Bone marrow (tissue), 2 donors: ENCODE measurements around the gene FUOM.
"Not testable (repeated sequence)": the region's sequence is repeated elsewhere in the genome, so short reads cannot be mapped to it uniquely, and the experiment has no call there.

Experiments used
- DNase-seq, 2 donors: peaks; one replicate each; lab custom pipeline; 2025; lab: John Stamatoyannopoulos, UW

The FUOM gene

DNA sequence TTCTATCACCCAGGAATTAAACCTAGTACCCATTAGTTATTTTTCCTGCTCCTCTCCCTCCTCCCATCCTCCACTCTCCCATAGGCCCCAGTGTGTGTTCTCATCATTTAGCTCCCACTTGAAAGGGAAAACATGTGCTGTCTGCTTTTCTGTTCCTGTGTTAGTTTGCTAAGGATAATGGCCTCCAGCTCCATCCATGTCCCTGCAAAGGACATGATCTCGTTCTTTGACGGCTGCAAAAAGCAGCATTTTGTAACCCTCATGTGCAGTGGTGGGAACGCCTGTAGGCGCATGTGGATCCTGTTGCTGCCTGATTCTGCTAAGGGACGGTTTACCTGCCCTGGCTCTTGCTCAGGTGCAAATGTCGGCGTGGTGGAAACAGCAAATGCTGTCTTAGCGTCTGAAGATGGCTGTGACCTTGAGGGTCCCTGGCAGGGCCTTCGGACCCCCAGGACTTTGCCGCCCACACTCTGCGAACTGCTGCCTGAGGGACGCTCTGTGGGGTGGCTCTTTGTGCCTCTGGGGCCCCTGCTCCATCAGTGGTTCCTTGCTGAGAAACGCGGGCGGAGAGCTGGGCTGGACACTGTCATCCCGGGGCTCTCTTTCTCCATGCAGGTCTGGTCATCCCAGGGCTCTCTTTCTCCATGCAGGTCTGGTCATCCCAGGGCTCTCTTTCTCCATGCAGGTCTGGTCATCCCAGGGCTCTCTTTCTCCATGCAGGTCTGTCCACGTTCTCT lies 30.6 kb upstream of the FUOM start:
- no peak for DNase-seq

DNA sequence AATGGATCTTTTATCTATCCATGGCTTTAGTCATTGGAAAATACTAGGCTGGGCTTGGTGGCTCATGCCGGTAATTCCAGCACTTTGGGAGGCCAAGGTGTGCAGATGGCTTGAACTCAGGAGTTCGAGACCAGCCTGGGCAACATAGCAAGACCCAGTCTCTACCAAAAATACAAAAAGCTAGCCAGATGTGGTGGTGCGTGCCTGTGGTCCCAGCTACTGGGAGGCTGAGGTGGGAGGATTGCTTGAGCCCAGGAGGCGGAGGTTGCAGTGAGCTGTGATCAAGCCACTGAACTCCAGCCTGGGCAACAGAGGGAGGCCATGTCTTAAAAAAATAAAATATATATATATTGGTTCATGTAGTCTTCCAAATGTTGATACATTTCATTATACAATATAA lies 29.1 kb upstream of the FUOM start:
- not testable (repeated sequence) for DNase-seq

DNA sequence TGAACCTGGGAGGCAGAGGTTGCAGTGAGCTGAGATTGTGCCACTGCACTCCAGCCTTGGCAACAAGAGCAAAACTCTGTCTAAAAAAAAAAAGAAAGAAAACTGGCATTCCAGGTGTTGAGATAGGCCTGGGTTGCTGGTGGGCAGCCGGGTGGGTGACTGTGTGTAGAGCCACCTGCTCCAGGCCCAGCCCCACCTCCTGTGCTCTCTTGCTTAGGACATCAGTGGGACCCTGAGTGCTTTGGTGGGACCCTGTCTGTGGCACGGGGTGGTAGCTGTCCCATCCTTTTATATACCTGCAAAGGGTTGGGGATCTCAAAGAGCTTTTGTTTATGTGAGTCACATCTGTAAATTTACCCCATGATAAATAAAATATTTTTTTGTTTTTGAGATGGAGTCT lies 27.4 kb upstream of the FUOM start:
- DNase-seq: no peak

GRCh38 chr10:133384071-133384470 lies 26.3 kb upstream of the FUOM start:
- no peak for DNase-seq

- no peak for DNase-seq
Observed at GRCh38 chr10:133383551-133383950, 25.7 kb upstream of the FUOM start.

GRCh38 chr10:133381036-133381435 lies 23.2 kb upstream of the FUOM start:
- DNase-seq: no peak

- no peak for DNase-seq
Observed at GRCh38 chr10:133379801-133380666, 22.2 kb upstream of the FUOM start.

DNA sequence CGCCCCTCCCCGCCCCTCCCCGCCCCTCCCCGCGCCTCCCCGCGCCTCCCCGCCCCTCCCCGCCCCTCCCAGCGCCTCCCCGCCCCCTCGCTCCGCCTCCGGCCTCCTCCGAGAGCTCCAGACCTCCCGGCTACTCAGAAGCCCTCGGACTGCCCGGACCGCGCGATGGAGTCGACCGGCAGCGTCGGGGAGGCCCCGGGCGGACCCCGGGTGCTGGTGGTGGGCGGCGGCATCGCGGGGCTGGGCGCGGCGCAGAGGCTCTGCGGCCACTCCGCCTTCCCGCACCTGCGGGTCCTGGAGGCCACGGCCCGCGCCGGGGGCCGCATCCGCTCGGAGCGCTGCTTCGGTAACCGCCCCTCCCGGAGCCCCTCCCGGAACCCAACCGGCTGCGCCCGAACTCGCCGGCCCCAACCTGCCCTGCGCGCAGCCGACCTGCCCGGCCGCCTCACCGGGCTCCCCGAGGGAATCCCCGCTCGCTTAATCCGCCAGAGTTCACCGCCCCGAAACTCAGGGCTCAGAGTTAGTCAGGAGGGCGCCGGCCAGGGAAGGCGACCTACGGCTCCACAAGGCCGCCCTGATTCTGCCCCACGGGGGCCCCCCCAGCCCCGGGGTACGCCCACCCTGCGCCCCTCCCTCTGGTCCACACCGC lies 21.5 kb upstream of the FUOM start, which contains the start of gene PAOX:
Gene PAOX (plus strand): TSS at position 111 of the 649 bp plus-strand sequence. CDS start 55 bp downstream, at position 166.
- DNase-seq: no peak

GRCh38 chr10:133378251-133379096 lies 20.7 kb upstream of the FUOM start:
- peak; percentile 17 to 50 for DNase-seq

DNA sequence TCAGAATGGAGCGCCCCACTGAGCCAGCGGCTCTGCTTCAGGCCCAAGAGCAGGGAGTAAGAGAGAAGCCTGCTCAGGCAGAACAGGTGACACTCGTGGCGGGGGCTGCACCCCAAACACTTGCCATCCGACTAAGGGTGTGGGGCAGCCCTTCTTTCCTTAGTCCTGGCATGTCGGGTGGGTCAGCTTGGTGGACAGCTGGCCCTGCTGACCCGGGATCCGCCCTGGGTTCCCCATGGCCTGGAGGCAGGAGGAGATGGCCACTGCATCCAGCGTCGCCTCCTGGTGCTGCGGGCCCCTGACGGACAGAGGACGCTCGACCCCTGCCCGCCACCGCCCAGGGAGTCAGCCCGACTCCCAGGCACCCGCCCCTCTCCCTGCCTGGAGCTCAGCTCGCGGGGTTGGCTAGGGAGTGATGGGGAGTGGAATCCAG lies 20.0 kb upstream of the FUOM start:
- DNase-seq: no peak

DNA sequence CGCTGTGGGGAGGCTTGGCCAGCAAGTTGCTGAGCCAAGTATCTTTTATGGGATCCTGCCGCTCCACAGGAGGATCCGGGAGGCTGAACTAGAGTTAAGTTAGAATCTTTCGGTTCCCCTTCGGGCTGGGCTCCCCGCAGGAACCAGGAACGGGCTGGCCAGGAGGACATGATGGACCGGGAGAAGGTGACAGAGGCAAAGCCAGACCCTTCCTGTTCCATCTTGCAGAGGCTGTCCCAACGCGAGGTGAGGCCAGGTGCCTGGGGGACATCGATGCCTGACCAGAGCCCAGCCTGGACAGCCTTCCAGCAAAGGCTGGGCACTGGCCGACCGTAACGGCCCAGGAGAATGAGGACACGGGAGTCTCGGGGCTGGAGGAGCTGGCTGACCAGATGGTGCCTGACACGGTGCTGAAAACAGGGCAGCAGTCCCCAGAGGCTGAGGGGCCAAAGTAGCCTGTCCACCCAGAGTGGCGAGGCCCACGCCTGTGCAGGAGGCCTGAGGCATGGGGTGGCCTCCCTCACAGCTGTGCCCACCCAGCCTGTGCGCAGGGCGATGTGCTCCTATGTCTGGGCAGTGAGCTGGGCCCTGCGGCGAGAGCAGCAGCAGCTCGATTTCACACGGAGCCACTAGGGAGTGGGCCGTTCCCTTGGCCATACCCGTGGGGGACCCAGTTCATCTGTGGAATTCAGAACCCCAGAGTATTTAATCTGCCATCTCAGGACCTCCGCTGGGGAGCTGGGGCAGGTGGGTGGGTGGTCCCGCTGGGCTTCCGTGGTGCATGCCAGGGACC lies 19.4 kb upstream of the FUOM start:
- no peak for DNase-seq

- DNase-seq: not testable (repeated sequence)
Observed at GRCh38 chr10:133376183-133376582, 18.4 kb upstream of the FUOM start.

DNA sequence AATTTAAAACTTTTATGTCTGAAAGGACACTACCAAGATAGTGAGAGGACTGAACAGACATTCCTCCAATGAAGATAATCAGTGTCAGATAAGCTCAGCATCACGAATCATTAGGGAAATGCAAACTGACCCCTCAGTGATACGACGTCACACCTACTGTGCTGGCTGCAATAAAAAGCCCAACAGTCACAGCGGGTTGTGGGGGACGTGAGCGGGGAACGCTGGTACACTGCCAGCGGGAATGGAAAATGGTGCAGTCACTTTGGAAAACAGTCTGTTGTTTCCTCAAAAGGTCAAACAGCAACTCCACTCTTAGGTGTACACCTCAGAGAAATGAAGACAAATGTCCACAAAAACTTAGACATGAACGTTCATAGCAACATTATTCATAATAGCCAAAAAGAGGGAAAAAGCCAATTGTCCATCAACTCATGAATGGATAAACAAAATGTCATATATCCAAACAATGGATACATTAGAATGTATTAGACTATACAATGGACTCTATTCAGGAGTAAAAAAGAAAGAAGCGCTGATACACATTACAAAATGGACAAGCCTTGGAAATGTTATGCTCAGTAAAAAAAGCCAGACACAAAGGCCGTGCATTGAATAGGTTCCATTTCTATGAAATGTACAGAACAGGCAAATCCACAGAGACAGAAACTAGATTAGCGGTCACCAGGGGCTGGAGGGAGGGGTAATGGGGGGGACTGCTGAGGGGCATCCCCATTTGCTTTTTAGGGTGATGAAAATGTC lies 17.7 kb upstream of the FUOM start:
- no peak for DNase-seq

GRCh38 chr10:133373174-133374090 lies 15.6 kb upstream of the FUOM start, which contains the start of gene ECHS1:
Gene ECHS1 (minus strand): TSS chr10:133373354. CDS start chr10:133373333, 21 bp downstream.
- peak; percentile 75 to 82 for DNase-seq

- no peak for DNase-seq
Observed at GRCh38 chr10:133372507-133372906, 14.7 kb upstream of the FUOM start.

- DNase-seq: no peak
Observed at GRCh38 chr10:133370030-133370786, 12.4 kb upstream of the FUOM start.

DNA sequence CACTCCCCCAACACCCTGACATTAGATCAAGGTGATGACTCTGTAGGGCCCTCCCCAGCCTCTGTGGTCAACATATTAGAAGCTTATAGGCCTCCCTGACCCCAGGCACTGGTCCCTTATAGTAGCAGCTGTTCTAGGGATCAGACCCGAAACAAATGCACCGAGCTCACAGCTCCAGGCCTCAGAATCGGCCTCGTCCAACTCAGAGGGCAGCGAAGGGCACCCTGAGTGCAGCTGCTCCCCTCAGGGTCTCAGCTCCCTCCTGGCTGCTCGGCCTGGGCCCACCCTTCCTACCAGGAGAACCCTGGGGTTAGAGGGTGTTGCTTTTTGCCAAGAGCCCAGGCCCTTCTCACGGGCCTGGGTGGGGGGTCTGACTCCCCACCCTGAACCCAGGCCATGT lies 10.3 kb upstream of the FUOM start:
- DNase-seq: no peak

GRCh38 chr10:133367461-133367860 lies 9.6 kb upstream of the FUOM start:
- DNase-seq: not testable (repeated sequence)
